D721Med (cell line): ENCODE results near the gene KHSRP.
A peak's percentile ranks its signal among the peaks of the same experiment; 100 is the strongest.
"Not testable (repeated sequence)": the region's sequence is repeated elsewhere in the genome, so short reads cannot be mapped to it uniquely, and the experiment has no call there.

ENCODE experiments used
- DNase-seq: peaks from one replicate; pipeline ENCODE4 v3.0.0; 2011; ENCODE audit warnings: low spot score; ENCODE audit not compliant: insufficient read length
- FAIRE-seq: peaks from 2 replicates; lab custom pipeline; 2011; peaks lifted over from hg19 to GRCh38; lab: Jason Lieb, UNC
- TF ChIP-seq, protein P1 (sequence below): IDR thresholded peaks from 2 replicates; pipeline ENCODE4 v1.5.1; 2012; ENCODE audit warnings: mild to moderate bottlenecking, control low read depth; ENCODE audit not compliant: insufficient read depth; ENCODE audit errors: missing control alignments

The KHSRP gene

DNA sequence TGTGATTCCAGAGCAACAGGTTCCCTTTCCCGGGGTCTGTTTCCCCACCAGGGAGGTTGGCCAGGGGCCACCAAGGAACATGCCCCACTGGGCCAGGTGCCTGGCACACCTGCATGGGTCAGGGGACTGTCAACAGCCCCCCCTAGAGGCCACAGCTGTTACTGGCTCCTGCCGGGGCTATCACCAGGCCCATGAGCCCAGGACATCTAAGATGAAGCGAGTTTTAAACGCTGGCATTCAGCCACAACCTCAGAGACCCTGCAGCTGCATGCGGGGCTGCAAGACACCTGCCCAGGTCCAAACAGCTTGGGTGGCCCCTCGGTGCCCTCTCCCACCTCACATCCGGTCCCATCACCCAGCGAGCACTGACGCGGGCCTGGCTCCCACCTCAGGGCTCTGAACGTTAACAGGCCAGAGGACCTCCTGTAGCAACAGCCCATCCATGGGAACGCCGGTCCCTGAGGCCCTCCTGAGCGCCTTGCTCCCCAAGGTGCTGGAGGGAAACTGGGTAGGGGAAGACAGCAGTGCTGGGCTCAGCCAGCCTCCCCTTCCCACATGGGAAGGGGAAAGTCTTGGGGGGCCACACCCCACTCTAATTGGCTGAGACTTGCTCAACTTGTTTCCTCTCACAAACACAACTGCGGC is 12.0 kb downstream of the KHSRP start:
- DNase-seq (peak; percentile 71), FAIRE-seq (no peak)
- TF ChIP-seq, protein P1, sequence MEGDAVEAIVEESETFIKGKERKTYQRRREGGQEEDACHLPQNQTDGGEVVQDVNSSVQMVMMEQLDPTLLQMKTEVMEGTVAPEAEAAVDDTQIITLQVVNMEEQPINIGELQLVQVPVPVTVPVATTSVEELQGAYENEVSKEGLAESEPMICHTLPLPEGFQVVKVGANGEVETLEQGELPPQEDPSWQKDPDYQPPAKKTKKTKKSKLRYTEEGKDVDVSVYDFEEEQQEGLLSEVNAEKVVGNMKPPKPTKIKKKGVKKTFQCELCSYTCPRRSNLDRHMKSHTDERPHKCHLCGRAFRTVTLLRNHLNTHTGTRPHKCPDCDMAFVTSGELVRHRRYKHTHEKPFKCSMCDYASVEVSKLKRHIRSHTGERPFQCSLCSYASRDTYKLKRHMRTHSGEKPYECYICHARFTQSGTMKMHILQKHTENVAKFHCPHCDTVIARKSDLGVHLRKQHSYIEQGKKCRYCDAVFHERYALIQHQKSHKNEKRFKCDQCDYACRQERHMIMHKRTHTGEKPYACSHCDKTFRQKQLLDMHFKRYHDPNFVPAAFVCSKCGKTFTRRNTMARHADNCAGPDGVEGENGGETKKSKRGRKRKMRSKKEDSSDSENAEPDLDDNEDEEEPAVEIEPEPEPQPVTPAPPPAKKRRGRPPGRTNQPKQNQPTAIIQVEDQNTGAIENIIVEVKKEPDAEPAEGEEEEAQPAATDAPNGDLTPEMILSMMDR = peak; percentile 40

DNA sequence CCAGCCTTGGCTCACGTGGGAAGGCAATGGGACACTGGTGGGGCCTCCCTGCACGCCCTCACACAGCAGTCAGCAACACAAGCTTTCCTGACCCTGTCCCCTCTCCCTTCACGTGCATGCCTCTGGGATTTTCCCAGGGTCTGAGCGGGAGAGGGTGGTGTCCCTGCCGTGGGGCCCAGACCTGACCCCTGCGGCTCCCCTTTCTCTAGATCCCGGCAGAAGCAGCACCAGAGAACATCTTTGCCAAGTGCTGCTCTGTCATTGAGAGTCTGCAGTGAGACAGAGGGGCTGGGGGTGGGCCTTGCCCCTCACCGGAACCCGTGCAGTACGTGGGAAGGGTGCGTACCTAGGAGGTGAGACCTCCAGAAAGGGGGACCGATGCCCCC is 12.6 kb downstream of the KHSRP start:
- DNase-seq = no peak
- TF ChIP-seq, protein P1 = no peak
- FAIRE-seq = no peak

DNA sequence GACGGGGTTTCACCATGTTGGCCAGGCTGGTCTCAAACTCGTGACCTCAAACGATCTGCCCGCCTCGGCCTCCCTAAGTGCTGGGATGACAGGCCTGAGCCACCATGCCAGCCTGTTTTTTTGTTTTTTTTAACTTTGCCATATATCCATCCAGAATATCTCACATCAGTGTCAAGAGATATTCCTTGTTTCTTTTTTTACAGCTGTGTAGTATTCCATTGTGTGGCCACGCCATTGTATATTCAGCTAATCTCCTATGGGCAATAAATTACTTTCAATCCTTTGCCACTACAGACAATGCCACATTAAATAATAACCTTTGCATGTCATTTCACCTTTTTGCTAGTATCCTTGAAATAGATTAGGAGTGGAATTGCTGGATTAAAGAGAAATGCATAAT is 15.3 kb downstream of the KHSRP start:
- FAIRE-seq (no peak), DNase-seq (no peak)
- TF ChIP-seq, protein P1 = no peak

DNA sequence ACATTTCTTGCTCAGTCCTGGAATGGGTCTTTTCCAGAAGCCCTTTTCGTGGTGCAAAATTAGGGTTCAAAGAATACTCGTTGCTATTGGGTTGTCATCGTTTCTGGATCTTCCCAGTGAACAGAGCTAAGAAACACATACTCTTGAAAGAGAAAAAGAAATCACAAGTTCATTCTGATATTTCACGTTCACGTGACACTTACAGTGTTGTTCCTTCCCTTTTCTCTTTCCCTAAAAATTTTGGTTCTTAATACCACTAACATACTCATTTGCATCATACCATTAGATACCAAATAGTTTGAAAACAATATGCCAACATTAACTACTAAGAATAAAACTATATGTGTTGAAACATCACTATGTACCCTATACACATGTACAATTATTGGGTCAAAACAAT is 18.2 kb downstream of the KHSRP start:
- no peak for FAIRE-seq

DNA sequence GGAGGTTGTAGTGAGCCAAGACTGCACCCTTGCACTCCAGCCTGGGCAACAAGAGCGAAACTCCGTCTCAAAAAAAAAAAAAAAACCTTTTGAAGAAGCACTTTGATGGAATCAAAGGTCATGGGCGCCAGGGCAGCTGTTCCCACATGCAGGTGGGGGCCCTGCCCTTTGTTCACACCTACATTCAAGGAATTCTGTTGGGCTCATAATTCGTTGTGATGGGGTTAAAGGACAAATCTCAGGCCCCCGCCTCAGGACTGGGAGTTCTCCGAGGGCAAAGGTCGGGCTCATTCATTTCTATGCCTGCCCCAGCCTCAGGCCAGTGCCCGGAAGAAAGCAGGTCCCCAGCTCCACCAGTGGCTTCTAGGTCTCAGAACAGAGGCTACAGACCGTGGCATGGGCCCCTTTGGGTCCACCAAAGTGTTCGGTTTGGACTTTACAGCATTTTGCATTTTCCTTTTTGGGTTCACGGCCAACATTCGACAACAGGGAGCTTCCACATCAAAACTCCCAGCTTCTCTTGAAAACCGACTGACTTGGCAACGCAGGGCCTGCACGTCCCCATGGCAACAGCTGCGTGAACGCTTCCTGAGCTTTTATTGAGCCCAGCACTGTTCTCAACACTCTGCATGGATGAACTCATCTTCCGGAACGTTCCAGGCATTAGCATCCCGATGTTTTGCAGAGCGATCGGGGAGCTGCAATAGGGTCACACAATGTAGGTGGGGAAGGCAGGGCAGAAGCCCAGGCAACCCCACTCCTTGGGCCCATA is 21.6 kb downstream of the KHSRP start:
- TF ChIP-seq, protein P1 = no peak
- DNase-seq (no peak), FAIRE-seq (no peak)

More for the DNA sequence above, 18.2 kb downstream of the KHSRP start:
- no peak for DNase-seq
- TF ChIP-seq, protein P1 = no peak

DNA sequence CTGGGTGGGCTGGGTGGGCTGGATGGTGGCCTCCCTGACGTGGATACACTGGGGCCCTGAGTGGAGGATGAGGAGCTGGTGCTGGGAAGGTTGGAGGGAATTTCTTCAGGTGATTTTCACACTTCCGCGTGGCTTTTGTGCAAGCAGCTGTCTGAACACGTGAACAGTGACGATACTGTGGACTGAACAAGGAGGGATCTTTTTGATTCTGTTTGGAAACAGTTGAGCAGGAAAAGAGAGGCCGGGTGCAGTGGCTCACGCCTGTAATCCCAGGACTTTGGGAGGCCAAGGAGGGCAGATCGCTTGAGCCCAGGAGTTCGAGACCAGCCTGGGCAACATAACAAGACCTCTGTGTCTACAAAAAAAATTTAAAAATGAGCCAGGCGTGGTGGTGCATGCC is 22.6 kb downstream of the KHSRP start:
- DNase-seq = no peak
- FAIRE-seq = no peak
- TF ChIP-seq, protein P1 = no peak

DNA sequence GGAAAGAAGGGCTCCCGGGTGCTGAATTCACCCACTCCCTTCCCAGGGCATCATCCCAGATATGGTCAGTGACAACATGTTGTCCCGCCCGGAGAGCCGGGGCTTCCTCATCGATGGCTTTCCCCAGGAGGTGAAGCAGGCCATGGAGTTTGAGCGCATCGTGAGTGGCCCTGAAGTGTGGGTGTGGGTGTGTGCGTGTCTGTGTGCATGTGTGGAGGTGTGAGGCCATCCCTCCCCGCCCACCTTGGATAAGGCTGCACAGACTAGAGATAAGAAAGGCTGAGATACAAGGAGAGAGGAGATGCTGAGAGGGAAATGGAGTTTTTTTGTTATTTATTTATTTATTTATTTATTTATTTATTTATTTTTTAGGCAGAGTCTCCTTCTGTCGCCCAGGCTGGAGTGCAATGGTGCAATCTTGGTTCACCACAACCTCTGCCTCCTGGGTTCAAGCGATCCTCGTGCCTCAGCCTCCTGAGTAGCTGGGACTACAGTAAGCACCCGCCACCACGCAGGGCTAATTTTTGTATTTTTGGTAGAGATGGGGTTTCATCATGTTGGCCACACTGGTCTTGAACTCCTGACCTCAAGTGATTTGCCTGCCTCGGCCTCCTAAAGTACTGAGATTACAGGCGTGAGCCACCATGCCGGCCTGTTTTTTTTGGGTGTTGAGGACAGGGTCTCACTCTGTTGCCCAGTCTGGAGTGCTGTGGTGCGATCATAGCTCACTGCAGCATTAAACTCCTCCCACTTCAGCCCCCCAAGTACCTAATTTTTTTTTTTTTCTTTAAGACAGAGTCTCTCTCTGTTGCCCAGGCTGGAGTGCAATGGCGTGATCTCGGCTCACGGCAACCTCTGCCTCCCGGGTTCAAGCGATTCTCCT is 24.3 kb downstream of the KHSRP start:
- not testable (repeated sequence) for FAIRE-seq, DNase-seq
